Fibroblast of mammary gland (primary cell): ENCODE measurements around the gene PREX1.
"Not testable (repeated sequence)": the region's sequence is repeated elsewhere in the genome, so short reads cannot be mapped to it uniquely, and the experiment has no call there.

Experiments
- DNase-seq: peaks from one replicate; pipeline ENCODE4 v3.0.0-alpha.2; 2010; ENCODE audit warnings: low read depth
- H3K4me3 ChIP-seq: 2 replicates; pipeline ENCODE4 v1.5.1; 2011; ENCODE audit warnings: low read depth, mild to moderate bottlenecking, low read length, moderate library complexity; ENCODE audit not compliant: control insufficient read depth
- TF ChIP-seq, protein P1 (sequence below): conservative IDR thresholded peaks from 2 replicates; pipeline ENCODE4 v1.5.1; 2011; ENCODE audit warnings: low read depth, low read length, inconsistent platforms; ENCODE audit not compliant: control insufficient read depth, insufficient read depth

The PREX1 gene

DNA sequence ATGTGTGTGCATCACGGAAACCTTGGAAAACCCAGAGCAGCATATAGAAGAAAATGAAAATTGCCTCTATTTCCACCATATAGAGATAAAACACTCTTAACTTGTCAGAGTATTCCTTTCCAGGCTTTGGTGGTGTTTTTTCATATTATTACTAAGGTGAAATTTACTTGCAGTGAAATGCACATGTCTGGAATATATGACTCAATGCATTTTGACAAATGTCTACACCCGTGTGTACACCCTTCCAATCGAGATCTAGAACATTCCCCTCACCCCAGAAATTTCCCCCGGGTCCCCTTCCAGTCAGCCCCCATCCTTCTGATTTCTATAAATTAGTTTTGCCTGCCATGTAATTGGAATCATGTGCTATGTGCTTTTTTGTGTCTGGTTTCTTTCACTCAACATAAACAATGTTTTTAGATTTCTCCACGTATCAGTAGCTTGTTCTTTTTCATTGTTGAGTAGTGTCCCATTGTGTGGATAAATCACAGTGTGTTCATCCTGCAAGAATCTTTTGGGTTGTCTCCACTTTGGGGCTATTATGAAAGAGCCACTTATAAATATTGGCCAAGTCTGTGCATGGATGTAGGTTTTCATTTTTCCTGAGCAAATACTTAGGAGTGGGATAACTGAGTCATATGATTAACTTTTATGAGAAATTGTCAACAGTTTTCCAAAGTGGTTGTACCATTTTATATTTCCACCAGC is 19.9 kb upstream of the PREX1 start:
- peak; percentile 22 for DNase-seq
- TF ChIP-seq, protein P1, sequence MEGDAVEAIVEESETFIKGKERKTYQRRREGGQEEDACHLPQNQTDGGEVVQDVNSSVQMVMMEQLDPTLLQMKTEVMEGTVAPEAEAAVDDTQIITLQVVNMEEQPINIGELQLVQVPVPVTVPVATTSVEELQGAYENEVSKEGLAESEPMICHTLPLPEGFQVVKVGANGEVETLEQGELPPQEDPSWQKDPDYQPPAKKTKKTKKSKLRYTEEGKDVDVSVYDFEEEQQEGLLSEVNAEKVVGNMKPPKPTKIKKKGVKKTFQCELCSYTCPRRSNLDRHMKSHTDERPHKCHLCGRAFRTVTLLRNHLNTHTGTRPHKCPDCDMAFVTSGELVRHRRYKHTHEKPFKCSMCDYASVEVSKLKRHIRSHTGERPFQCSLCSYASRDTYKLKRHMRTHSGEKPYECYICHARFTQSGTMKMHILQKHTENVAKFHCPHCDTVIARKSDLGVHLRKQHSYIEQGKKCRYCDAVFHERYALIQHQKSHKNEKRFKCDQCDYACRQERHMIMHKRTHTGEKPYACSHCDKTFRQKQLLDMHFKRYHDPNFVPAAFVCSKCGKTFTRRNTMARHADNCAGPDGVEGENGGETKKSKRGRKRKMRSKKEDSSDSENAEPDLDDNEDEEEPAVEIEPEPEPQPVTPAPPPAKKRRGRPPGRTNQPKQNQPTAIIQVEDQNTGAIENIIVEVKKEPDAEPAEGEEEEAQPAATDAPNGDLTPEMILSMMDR, result no peak
- H3K4me3 ChIP-seq, result no peak overlapping the region

DNA sequence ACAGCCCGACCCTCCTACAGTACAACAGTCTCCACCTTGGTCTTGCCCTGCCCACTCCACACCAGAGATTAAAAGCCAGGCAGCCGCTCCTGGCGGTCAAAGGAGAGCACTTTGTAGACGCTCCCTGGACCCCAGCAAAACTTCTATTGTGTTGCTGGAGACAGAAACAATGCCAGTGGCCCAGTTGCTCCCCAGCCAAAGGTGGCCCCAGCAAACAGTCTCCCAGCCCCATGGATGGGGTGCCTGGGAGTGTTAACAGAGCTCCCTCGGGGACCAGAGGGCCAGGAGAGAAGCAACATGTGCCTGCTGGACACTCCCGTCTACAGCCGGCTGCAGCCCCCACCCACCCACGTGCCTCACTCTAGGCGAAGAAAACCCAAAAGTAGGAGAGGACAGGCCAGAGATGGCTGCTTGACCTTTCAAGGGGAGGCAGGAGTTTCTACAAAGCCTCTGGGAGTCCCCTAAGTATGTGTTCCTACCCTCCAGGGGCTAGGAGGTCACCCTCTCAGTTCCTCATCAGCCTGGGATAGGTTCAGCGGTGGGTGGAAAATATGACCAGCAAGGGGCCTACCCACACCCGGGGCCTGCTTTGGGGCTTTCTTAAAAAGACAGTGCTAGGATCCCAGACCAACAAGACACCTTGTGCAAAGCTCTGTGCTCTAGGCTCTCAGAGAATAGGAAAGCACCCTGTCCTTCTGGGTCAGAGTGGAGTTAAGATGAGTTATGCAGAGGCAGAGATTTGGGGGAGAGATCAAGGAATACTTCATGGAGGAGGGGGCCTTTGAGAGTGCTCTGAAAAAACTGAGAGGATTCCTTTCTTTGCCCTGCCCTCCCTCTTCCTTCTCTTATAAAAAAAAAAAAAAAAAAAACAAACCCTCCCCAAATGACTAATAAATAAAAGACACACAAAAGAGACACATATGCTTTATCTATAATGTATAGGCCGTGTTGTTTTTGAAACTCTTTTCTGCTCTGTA is 19.0 kb upstream of the PREX1 start:
- DNase-seq, result no peak
- H3K4me3 ChIP-seq, result no peak overlapping the region
- TF ChIP-seq, protein P1, result no peak

DNA sequence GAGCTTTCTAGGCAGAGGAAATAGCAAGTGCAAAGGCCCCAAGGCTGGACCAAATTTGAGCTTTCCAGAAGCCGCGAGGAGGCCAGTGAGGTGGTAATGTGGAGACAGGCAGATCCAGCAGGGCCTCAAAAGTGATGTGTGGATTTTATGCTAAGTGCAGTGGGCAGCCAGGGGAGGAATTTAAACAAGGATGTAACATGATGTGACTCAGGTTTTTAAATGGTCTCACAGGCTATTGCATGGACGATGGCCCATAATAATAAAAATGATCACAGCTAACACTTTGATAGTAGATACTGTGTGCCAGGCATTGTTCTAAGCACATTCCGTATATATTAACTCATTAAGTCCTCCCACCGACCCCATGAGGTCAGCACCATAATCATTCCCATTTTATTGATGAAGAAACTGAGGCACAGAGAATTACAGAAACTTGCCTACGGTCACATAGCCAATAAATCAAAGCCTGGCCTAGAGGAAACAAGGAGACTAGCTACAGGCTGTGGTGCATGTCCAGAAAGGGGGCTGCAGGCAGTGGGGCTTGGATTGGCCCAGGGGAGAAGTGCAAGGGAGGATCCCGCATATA is 18.0 kb upstream of the PREX1 start:
- TF ChIP-seq, protein P1, result no peak
- H3K4me3 ChIP-seq, result no peak overlapping the region
- DNase-seq, result peak; percentile 41

DNA sequence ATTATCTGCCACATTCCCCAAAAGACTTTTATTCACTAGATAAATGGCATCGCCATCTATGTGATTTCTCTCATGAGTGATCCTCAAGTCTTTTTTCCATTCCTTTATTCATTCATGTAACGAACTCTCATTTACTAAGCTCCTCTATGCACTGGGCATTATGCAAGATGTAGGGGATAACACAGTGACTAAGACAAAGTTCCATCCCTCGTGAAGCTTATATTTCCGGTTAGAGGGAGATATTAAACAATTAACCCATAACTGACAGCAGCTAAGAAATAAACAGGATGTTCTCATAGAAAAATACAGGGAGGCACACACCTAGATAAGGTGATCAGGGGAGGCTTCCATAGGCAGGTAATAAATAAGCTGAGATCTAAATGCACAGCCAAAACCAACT is 17.2 kb upstream of the PREX1 start:
- TF ChIP-seq, protein P1, result no peak
- H3K4me3 ChIP-seq, result no peak overlapping the region
- DNase-seq, result peak; percentile 38

DNA sequence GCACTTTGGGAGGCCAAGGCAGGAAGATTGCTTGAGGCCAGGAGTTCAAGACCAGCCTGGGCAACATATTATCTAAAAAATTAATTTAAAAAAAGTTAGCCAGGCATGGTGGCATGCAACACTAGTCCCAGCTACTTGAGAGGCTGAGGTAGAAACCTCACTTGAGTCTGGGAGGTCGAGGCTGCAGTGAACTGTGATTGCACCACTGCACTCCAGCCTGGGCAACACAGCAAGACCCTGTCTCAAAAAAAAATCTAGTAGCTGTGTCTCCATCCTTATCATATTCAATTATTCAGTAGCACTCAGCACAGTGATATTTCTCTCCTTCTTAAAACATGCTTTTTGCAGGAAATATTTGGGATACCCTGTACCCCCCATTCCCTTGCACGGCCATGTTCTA is 16.1 kb upstream of the PREX1 start:
- DNase-seq, H3K4me3 ChIP-seq: not testable (repeated sequence)

DNA sequence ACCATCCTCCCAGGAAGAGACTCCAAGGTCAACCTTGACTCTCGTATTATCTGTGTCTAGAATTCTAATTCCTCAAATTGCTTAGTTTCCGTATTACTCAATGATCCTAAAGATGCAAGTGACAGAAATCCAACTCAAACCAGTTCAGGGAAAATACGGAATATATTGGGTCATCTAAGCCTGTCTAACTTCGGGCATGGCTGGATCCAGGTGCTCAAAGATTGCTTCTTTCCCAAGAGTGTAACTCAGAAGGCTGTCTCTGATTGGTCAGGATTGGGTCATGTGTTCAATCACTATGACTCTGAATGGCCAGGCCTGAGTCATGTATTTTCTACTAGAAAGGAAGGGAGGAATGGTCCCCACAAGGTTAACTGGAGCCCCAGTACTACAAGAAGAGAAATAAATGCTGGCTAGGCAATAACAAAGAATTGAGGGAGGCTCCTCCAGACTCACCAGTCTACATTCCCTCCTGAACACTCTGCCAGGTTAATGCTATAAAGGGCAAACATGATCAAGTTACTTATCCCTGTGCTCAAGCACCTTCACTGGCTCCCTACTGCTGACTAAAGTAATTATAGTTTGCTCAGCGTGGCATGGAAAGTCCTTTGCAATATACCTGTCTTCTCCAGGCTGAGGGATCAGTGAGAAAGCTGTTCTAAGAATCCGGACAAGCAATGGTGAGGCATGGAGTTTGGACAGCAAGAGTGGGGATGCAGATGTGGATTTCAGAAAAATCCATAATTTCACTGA is 15.4 kb upstream of the PREX1 start:
- peak; percentile 25 for DNase-seq
- H3K4me3 ChIP-seq, result no peak overlapping the region
- TF ChIP-seq, protein P1, result no peak
